ENCODE measurements around the gene L3MBTL2. TPM values are rescaled to one million over a fixed set of nuclear protein-coding genes. Genes with fewer than 3 reads are reported as not detected.

L3MBTL2 gene
- total RNA-seq, 1 donor = 32.0 TPM

Small RNAs within 50 kb of the gene (small RNA-seq; reads per million reads assigned to genes)
- gene MIR6889 = not detected
- gene RNU6-375P = not detected

Other genes with a start within 250 kb of the L3MBTL2 start
- 45.4 and 73.8 TPM in 2 replicates for gene EP300, start 112.7 kb upstream of the L3MBTL2 start, total RNA-seq
- gene CHADL, start 35.6 kb downstream of the L3MBTL2 start, total RNA-seq = 0.43 and 0.64 TPM in 2 replicates
- 60.2 and 95.9 TPM in 2 replicates for gene RANGAP1, start 80.9 kb downstream of the L3MBTL2 start, total RNA-seq
- 68.0 and 80.3 TPM in 2 replicates for gene ZC3H7B, start 96.2 kb downstream of the L3MBTL2 start, total RNA-seq
- gene TEF, start 176.6 kb downstream of the L3MBTL2 start, total RNA-seq = 7.7 and 8.6 TPM in 2 replicates
- 23.2 and 35.4 TPM in 2 replicates for gene TOB2, start 241.5 kb downstream of the L3MBTL2 start, total RNA-seq